Measurements from ENCODE around the gene WDR70. TPM values are rescaled to one million over a fixed set of nuclear protein-coding genes. Genes with fewer than 3 reads are reported as not detected.
A peak's percentile ranks its signal among the peaks of the same experiment; 100 is the strongest.

Gene WDR70
- total RNA-seq, 2 donors from 2014 or later: 34.2 to 36.1 TPM

DNA sequence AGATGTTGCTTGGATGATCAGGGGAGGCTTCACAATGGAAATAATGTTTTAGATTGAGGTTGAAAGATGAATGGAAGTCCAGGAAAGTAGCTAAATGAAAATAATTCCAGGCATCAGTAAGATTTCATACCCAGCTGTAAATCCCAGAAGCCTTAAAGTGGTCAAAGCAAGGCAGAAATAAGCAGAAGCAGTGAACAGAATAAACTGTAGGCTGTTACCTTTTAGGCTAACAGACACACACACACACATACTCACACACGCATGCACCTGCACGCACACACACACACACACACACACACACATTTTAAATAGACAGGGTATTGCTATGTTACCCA is 175.3 kb downstream of the WDR70 start:
- H3K36me3 Mint-ChIP-seq (ENCODE audit: low read depth): no peaks in the 10 kb centered on the region
- H3K4me3 Mint-ChIP-seq: no peak overlapping the region
- DNase-seq: no peak
- H3K4me3 ChIP-seq (ENCODE audit: low read length): no peak overlapping the region
- no peaks in the 10 kb centered on the region for H3K27me3 ChIP-seq (ENCODE audit: control insufficient read depth, insufficient read depth, low read length, poor library complexity, severe bottlenecking)
- no peaks in the 10 kb centered on the region for H3K36me3 ChIP-seq (ENCODE audit: control insufficient read depth, insufficient read depth, low read length)
- no peaks in the 10 kb centered on the region for H3K27me3 Mint-ChIP-seq (ENCODE audit: insufficient read depth)
- TF ChIP-seq, protein P1, sequence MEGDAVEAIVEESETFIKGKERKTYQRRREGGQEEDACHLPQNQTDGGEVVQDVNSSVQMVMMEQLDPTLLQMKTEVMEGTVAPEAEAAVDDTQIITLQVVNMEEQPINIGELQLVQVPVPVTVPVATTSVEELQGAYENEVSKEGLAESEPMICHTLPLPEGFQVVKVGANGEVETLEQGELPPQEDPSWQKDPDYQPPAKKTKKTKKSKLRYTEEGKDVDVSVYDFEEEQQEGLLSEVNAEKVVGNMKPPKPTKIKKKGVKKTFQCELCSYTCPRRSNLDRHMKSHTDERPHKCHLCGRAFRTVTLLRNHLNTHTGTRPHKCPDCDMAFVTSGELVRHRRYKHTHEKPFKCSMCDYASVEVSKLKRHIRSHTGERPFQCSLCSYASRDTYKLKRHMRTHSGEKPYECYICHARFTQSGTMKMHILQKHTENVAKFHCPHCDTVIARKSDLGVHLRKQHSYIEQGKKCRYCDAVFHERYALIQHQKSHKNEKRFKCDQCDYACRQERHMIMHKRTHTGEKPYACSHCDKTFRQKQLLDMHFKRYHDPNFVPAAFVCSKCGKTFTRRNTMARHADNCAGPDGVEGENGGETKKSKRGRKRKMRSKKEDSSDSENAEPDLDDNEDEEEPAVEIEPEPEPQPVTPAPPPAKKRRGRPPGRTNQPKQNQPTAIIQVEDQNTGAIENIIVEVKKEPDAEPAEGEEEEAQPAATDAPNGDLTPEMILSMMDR (conservative IDR thresholded peaks at IDR 0.05): no peak
- H3K9ac ChIP-seq (ENCODE audit: extremely low read depth, low read length, poor library complexity, severe bottlenecking): no peak overlapping the region
- H3K4me1 ChIP-seq (ENCODE audit: control insufficient read depth, insufficient read depth, low read length): peaks cover 5% of the 10 kb centered on the region
- H3K9me3 Mint-ChIP-seq: no peaks in the 10 kb centered on the region
- H3K9me3 ChIP-seq (ENCODE audit: control insufficient read depth, low read length): no peaks in the 10 kb centered on the region
- 81% methylated on average over 2 of the region's 2 CpGs; no CpG with 5 or more reads in 1 of the 2 experiments for WGBS, 2 experiments (ENCODE audit: insufficient coverage in 1 of 2, insufficient read length in 1 of 2)
- peaks cover 12% of the 10 kb centered on the region for H3K4me1 Mint-ChIP-seq
- no peak overlapping the region for H3K27ac Mint-ChIP-seq
- H3K27ac ChIP-seq (ENCODE audit: low read depth, low read length): no peak overlapping the region

DNA sequence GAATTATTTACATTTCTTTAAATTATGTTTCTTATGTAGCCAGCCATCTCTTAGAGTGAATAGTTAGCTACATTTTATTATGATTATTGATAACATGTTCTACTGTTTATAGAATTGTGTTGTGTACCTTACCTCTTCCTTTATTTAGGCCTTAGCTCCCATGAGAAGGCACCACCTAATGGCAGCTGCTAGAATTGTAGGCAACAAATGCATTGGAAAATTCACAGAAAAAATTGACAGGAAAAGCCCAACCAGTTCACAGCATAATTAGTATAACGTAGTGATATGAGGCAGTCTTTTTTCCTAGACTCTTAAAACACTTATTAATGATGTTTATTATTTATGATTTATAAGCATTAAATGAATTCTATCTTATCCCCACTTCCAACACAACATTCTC is 175.8 kb downstream of the WDR70 start:
- no peak overlapping the region for H3K9ac ChIP-seq (ENCODE audit: extremely low read depth, low read length, poor library complexity, severe bottlenecking)
- no peaks in the 10 kb centered on the region for H3K27me3 ChIP-seq (ENCODE audit: control insufficient read depth, insufficient read depth, low read length, poor library complexity, severe bottlenecking)
- Mint-ChIP-seq H3K9me3 (no peaks in the 10 kb centered on the region), H3K27me3 (ENCODE audit: insufficient read depth) (no peaks in the 10 kb centered on the region), H3K4me3 (no peak overlapping the region), H3K4me1 (peaks cover 12% of the 10 kb centered on the region), H3K36me3 (ENCODE audit: low read depth) (no peaks in the 10 kb centered on the region), H3K27ac (no peak overlapping the region)
- TF ChIP-seq, protein P1 (conservative IDR thresholded peaks at IDR 0.05): peak; percentile 84
- DNase-seq: peak; percentile 66
- WGBS, 2 experiments (ENCODE audit: insufficient coverage in 1 of 2, insufficient read length in 1 of 2): no CpG with 5 or more reads among the region's 1 CpG
- H3K4me1 ChIP-seq (ENCODE audit: control insufficient read depth, insufficient read depth, low read length): peaks cover 5% of the 10 kb centered on the region
- H3K27ac ChIP-seq (ENCODE audit: low read depth, low read length): no peak overlapping the region
- no peaks in the 10 kb centered on the region for H3K9me3 ChIP-seq (ENCODE audit: control insufficient read depth, low read length)
- no peaks in the 10 kb centered on the region for H3K36me3 ChIP-seq (ENCODE audit: control insufficient read depth, insufficient read depth, low read length)
- H3K4me3 ChIP-seq (ENCODE audit: low read length): no peak overlapping the region

DNA sequence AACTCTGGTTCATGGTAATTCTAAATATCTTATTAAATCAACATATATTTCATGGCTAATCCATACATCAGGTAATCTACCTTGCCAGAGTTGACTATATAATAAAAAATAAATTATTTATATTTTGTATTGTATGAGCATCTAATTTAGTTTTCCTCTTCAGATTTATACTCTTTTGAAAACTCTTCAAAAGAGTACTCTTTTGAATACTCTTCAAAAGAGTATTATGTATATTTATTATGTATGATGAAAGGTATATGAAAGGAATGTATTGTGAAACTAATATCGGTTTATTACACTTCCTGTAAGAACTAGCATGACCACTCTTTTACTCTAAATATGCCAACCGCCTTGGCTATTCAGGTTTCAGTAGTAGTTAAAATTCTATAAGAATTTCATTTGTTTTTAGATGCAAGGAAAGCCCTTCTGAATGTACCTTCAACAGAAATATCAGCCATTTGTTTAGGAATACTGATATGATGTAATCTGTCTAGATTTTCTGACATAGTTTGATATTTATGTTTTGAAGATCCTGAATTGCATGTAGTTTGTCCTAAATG is 178.7 kb downstream of the WDR70 start:
- H3K9me3 Mint-ChIP-seq: peaks cover 12% of the 10 kb centered on the region
- no peak overlapping the region for H3K4me3 Mint-ChIP-seq
- peaks cover 4% of the 10 kb centered on the region for H3K4me1 Mint-ChIP-seq
- H3K27ac Mint-ChIP-seq: no peak overlapping the region
- peaks cover 5% of the 10 kb centered on the region for H3K4me1 ChIP-seq (ENCODE audit: control insufficient read depth, insufficient read depth, low read length)
- DNase-seq: no peak
- H3K9me3 ChIP-seq (ENCODE audit: control insufficient read depth, low read length): no peaks in the 10 kb centered on the region
- H3K9ac ChIP-seq (ENCODE audit: extremely low read depth, low read length, poor library complexity, severe bottlenecking): no peak overlapping the region
- no peaks in the 10 kb centered on the region for H3K27me3 ChIP-seq (ENCODE audit: control insufficient read depth, insufficient read depth, low read length, poor library complexity, severe bottlenecking)
- H3K36me3 Mint-ChIP-seq (ENCODE audit: low read depth): peaks cover 3% of the 10 kb centered on the region
- no peaks in the 10 kb centered on the region for H3K36me3 ChIP-seq (ENCODE audit: control insufficient read depth, insufficient read depth, low read length)
- TF ChIP-seq, protein P1 (conservative IDR thresholded peaks at IDR 0.05): no peak
- H3K27ac ChIP-seq (ENCODE audit: low read depth, low read length): no peak overlapping the region
- no peak overlapping the region for H3K4me3 ChIP-seq (ENCODE audit: low read length)
- WGBS, 2 experiments (ENCODE audit: insufficient coverage in 1 of 2, insufficient read length in 1 of 2): 78% methylated on average over 2 of the region's 2 CpGs; no CpG with 5 or more reads in 1 of the 2 experiments
- no peaks in the 10 kb centered on the region for H3K27me3 Mint-ChIP-seq (ENCODE audit: insufficient read depth)
